OCI-LY1 (cell line): ENCODE results near the gene ISCU.

Experiments used
- EZH2 ChIP-seq: fragments of 200-600 bp; sonication (generic), shearing (Covaris generic); IDR thresholded peaks from 2 replicates; pipeline ENCODE4 v1.8.0; 2017; ENCODE audit warnings: borderline replicate concordance, mixed run types, mild to moderate bottlenecking, antibody characterized with exemption, low read length, moderate library complexity, mixed read lengths
- TF ChIP-seq, protein P1 (sequence below): fragments of 200-600 bp; sonication (generic), shearing (Covaris generic); IDR thresholded peaks from 2 replicates; pipeline ENCODE4 v1.5.1; 2017; ENCODE audit warnings: mild to moderate bottlenecking, antibody characterized with exemption, low read length, moderate library complexity, mixed read lengths

DNA sequence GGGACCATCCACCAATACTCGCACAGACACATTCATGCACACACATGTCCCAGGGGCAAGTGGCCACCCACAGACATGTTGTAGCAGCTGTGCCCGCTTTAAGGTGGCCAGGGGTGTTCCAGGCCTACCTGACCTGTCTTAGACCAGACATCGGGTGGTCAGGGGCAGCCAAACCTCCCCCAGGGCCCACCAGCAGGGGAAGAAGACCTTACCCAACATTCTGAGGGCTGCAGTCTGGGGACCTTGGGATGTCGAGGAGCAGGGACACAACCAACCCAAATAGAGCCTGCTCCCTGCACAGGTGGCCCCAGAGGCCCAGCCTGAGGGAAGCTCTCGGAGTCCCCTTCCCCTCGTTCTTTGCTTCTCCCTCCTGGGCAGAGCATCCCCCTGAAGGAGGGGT is 37.1 kb downstream of the ISCU start:
- TF ChIP-seq, protein P1, sequence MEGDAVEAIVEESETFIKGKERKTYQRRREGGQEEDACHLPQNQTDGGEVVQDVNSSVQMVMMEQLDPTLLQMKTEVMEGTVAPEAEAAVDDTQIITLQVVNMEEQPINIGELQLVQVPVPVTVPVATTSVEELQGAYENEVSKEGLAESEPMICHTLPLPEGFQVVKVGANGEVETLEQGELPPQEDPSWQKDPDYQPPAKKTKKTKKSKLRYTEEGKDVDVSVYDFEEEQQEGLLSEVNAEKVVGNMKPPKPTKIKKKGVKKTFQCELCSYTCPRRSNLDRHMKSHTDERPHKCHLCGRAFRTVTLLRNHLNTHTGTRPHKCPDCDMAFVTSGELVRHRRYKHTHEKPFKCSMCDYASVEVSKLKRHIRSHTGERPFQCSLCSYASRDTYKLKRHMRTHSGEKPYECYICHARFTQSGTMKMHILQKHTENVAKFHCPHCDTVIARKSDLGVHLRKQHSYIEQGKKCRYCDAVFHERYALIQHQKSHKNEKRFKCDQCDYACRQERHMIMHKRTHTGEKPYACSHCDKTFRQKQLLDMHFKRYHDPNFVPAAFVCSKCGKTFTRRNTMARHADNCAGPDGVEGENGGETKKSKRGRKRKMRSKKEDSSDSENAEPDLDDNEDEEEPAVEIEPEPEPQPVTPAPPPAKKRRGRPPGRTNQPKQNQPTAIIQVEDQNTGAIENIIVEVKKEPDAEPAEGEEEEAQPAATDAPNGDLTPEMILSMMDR = no peak
- TF ChIP-seq EZH2 = no peak
